CD4-positive, CD25-positive, alpha-beta regulatory T cell (primary cell): ENCODE data around the gene PHC2. TPM values are rescaled to one million over a fixed set of nuclear protein-coding genes. Genes with fewer than 3 reads are reported as not detected.

Experiments
- ATAC-seq, 2 donors: fragments of 150-1000 bp; cut with Tn5 transposase; one replicate each; pipeline ENCODE4 v1.10.0; 2021; ENCODE audit warnings: low read depth in 2 of 2, moderate number of reproducible peaks in 2 of 2, moderate library complexity in 1 of 2
- DNase-seq, 3 donors: peaks; one replicate each; pipeline versions ENCODE4 v3.0.0 to v3.0.0-alpha.2; 2012 to 2022; ENCODE audit warnings: mixed read lengths in 1 of 3
- H3K27ac ChIP-seq: one replicate; pipeline ENCODE4 v1.7.0; 2013; ENCODE audit warnings: mild to moderate bottlenecking, low read length; ENCODE audit not compliant: insufficient read depth, poor library complexity, severe bottlenecking
- H3K27me3 ChIP-seq: one replicate; pipeline ENCODE4 v1.7.0; 2013; ENCODE audit warnings: low read length; ENCODE audit not compliant: control insufficient read depth, insufficient read depth
- H3K36me3 ChIP-seq: one replicate; pipeline ENCODE4 v1.7.0; 2013; ENCODE audit warnings: mild to moderate bottlenecking, low read length, moderate library complexity; ENCODE audit not compliant: control insufficient read depth, insufficient read depth
- H3K4me1 ChIP-seq: 2 replicates; pipeline ENCODE4 v1.7.0; 2013; ENCODE audit warnings: mild to moderate bottlenecking, low read length; ENCODE audit not compliant: insufficient read depth, control insufficient read depth, poor library complexity, severe bottlenecking
- H3K4me3 ChIP-seq: one replicate; pipeline ENCODE4 v1.7.0; 2013; ENCODE audit warnings: low read depth, mild to moderate bottlenecking, low read length, moderate library complexity
- H3K9me3 ChIP-seq, 2 experiments: 1 replicate in 1 of 2; 2 replicates in 1 of 2; pipeline ENCODE4 v1.7.0; 2013; ENCODE audit warnings: low read length in 2 of 2, mild to moderate bottlenecking in 1 of 2, moderate library complexity in 1 of 2; ENCODE audit not compliant: control insufficient read depth in 2 of 2
- H3K27ac Mint-ChIP-seq, 3 donors: one replicate each; pipeline ENCODE4 v1.8.0; 2020 to 2022; ENCODE audit warnings: mild to moderate bottlenecking in 3 of 3, mixed read lengths in 3 of 3, moderate library complexity in 2 of 3
- H3K27me3 Mint-ChIP-seq: one replicate; pipeline ENCODE4 v1.8.0; 2022; ENCODE audit warnings: mild to moderate bottlenecking, mixed read lengths
- H3K36me3 Mint-ChIP-seq: one replicate; pipeline ENCODE4 v1.8.0; 2020; ENCODE audit warnings: mixed read lengths
- H3K4me1 Mint-ChIP-seq, 4 donors: one replicate each; pipeline ENCODE4 v1.8.0; 2020 to 2022; ENCODE audit warnings: mixed read lengths in 4 of 4, mild to moderate bottlenecking in 1 of 4
- H3K4me3 Mint-ChIP-seq, 4 donors: one replicate each; pipeline ENCODE4 v1.8.0; 2020 to 2022; ENCODE audit warnings: mild to moderate bottlenecking in 4 of 4, mixed read lengths in 4 of 4, moderate library complexity in 3 of 4
- H3K9me3 Mint-ChIP-seq, 7 donors: one replicate each; pipeline ENCODE4 v1.8.0; 2020 to 2022; ENCODE audit warnings: mixed read lengths in 7 of 7, mild to moderate bottlenecking in 3 of 7, moderate library complexity in 2 of 7
- polyA plus RNA-seq, 4 donors: library from polyadenylated mRNA; unstranded; fragments of 300-500 nt; fragmentation: Illumina TruSeq; gene quantifications; one replicate each; pipeline ENCODE4 v1.2.3, GENCODE V29; 2021
- total RNA-seq: library from RNA; stranded (reverse); gene quantifications from one replicate; pipeline ENCODE4 v1.2.3, GENCODE V29; 2022

PHC2 gene
- total and polyA plus RNA-seq, 5 donors from 2014 or later = 9.7 to 34.8 (median 20.7) TPM

DNA sequence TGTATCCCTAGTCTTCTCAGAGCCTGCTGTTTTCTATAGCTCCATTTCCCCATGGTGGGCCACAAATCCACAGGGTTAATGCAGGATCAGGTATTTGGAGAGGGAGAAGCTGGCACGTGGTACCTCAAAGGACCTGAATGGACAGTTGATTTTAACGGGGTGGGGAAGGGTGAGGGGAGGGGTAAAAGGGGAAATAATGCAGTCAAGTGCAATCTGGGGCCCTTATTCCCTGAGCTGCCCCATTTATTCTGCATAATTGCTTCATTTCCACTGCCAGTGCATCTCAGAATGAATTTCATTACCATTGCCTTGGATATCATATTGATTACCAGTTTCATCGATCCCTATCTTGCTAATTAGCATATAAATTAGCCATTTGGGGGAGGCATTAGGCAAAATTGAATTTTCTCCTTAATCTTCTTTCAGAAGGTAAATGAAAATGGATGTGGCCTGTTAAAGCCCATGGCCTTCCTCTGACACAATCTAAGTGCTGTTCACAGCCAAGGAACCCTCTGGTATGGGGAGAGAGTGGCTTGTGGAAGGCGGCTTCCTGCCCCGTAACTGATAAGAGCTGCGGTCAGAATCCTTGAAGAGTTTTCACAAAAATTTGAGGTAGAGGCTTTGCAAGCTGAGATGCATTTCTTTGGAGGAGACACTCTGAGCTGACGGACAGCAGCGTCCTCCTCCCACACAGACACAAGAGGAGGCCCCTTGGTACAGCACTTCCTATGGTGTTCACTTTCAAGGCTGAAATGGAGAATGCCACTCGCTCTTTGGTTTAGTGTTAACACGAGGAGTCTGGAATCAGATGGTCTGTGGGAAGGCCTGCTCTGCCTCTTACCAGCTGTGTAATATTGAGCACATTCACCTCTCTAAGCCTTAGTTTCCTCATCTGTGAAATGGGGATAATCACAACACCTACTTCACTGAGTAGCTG is 34.4 kb downstream of the PHC2 start:
- Mint-ChIP-seq H3K27me3 (peaks cover 54% of the 10 kb centered on the region), H3K27ac (no peak overlapping the region), H3K36me3 (no peaks in the 10 kb centered on the region), H3K4me1 (no peaks in the 10 kb centered on the region), H3K4me3 (no peak overlapping the region), H3K9me3 (no peaks in the 10 kb centered on the region)
- Histone ChIP-seq H3K9me3 (no peaks in the 10 kb centered on the region), H3K27me3 (peaks cover 11% of the 10 kb centered on the region), H3K36me3 (no peaks in the 10 kb centered on the region), H3K27ac (no peak overlapping the region), H3K4me1 (no peaks in the 10 kb centered on the region), H3K4me3 (no peak overlapping the region)
- ATAC-seq (no peak), DNase-seq (no peak)

DNA sequence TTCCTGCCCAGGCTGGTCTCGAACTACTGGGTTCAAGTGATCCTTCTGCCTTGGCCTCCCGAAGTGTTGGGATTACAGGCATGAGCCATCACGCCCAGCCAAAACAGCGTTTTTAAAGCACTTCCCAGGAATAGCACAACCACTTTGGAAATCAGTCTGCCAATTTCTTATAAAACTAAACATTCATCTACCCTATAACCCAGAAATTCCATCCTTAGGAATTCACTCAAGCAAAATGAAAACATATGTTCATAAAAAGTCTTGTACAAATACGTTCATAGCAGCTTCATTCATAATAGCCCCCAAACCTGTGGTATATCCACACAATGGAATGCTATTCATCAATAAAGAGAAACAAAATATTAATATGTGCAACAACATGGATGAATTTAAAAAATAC is 36.1 kb downstream of the PHC2 start:
- no peaks in the 10 kb centered on the region for H3K9me3 ChIP-seq
- no peak overlapping the region for H3K27ac ChIP-seq
- H3K9me3 Mint-ChIP-seq = no peaks in the 10 kb centered on the region
- peaks cover 48% of the 10 kb centered on the region for H3K27me3 Mint-ChIP-seq
- peaks cover 13% of the 10 kb centered on the region for H3K27me3 ChIP-seq
- no peak overlapping the region for H3K4me3 ChIP-seq
- no peaks in the 10 kb centered on the region for H3K36me3 Mint-ChIP-seq
- H3K4me3 Mint-ChIP-seq = no peak overlapping the region
- no peaks in the 10 kb centered on the region for H3K4me1 ChIP-seq
- no peaks in the 10 kb centered on the region for H3K4me1 Mint-ChIP-seq
- H3K27ac Mint-ChIP-seq = no peak overlapping the region
- no peak for ATAC-seq
- DNase-seq = no peak
- no peaks in the 10 kb centered on the region for H3K36me3 ChIP-seq

DNA sequence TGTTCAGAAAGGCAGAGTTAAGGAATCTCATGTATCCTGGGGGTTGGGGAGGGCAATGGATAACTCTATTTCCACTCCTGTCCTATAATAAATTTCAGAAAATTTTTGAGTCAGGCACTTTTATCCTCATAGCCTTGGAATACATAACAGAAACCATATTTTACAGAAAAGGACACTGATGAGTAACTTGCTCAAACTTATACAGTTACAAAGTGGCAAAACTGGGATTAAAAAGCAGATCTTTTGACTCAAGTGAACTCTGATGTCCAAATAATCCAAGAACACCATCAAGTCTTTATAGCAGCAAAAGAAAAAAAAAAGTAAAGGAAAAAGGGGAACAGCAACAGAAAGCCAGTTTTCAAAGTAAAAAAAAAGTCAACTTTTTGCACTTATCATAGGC is 36.9 kb downstream of the PHC2 start:
- Histone ChIP-seq H3K27ac (no peak overlapping the region), H3K27me3 (peaks cover 13% of the 10 kb centered on the region), H3K4me3 (no peak overlapping the region), H3K9me3 (no peaks in the 10 kb centered on the region), H3K36me3 (no peaks in the 10 kb centered on the region), H3K4me1 (no peaks in the 10 kb centered on the region)
- DNase-seq (no peak), ATAC-seq (no peak)
- no peaks in the 10 kb centered on the region for H3K9me3 Mint-ChIP-seq
- no peak overlapping the region for H3K27ac Mint-ChIP-seq
- H3K4me3 Mint-ChIP-seq = no peak overlapping the region
- H3K27me3 Mint-ChIP-seq = peaks cover 41% of the 10 kb centered on the region
- no peaks in the 10 kb centered on the region for H3K36me3 Mint-ChIP-seq
- no peaks in the 10 kb centered on the region for H3K4me1 Mint-ChIP-seq

DNA sequence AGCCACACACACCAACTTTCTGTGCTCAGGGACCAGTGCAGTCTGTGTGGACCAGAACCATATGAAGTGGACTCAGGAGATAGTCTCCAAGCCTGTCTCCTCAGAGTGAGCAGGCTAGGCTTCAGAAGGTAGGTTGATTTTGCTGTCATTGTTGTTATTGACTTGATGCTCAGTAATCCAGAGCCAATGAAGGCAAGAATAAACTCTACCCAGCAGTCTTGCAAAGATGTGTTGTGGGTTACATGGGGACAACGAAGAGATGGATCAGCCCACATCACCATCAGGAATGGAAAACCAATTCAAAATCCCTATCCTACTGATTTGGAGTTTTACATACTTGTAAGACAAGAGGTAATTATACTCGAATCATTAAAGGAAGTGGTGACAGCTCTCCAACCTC is 37.4 kb downstream of the PHC2 start:
- peaks cover 12% of the 10 kb centered on the region for H3K27me3 ChIP-seq
- DNase-seq (no peak), ATAC-seq (no peak)
- no peak overlapping the region for H3K27ac ChIP-seq
- no peaks in the 10 kb centered on the region for H3K4me1 Mint-ChIP-seq
- no peaks in the 10 kb centered on the region for H3K4me1 ChIP-seq
- H3K4me3 ChIP-seq = no peak overlapping the region
- no peaks in the 10 kb centered on the region for H3K9me3 ChIP-seq
- H3K36me3 Mint-ChIP-seq = no peaks in the 10 kb centered on the region
- peaks cover 37% of the 10 kb centered on the region for H3K27me3 Mint-ChIP-seq
- no peak overlapping the region for H3K4me3 Mint-ChIP-seq
- no peaks in the 10 kb centered on the region for H3K9me3 Mint-ChIP-seq
- no peaks in the 10 kb centered on the region for H3K36me3 ChIP-seq
- no peak overlapping the region for H3K27ac Mint-ChIP-seq

DNA sequence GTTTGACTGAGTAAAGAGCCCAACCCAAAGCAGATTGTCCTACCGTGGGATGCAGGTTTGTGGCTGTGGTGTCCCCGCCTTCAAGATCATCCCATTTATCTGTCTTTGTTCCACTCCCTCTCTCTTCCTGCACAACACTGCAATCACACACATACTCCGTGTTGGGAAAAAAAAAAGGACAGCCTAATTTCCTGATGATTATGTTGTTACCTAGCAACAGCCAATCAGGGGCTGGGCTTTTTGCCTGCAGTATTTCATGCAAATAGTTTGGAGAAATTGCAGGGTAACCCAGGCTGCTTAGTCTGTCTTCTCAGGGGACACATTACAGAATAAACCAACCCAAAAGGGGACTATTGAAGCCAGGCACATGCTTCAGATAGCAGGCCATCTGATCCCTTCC is 38.3 kb downstream of the PHC2 start:
- no peaks in the 10 kb centered on the region for H3K9me3 ChIP-seq
- DNase-seq = no peak
- no peak overlapping the region for H3K4me3 Mint-ChIP-seq

DNA sequence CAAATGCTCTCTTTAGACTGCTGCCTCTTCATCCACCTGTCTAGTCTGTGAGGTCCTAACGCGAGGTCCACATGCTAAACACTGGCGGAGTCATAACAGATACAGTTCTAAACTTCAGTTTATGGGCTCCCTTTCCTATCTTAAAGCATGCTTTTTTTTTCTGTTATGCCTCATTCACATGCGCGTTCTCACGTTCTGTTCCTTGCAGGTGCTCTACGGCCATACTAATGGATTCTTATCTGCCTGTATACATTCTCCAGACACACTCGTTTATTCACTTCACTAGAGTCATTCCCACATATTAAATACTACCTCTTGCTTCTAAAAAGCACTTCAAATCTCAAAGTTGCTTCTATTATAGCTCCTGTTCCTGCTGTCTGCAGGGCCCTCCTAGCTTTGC is 38.7 kb downstream of the PHC2 start:
- Mint-ChIP-seq H3K27ac (no peak overlapping the region), H3K27me3 (peaks cover 34% of the 10 kb centered on the region), H3K4me1 (no peaks in the 10 kb centered on the region), H3K4me3 (no peak overlapping the region), H3K9me3 (no peaks in the 10 kb centered on the region), H3K36me3 (no peaks in the 10 kb centered on the region)
- Histone ChIP-seq H3K36me3 (no peaks in the 10 kb centered on the region), H3K27me3 (peaks cover 11% of the 10 kb centered on the region), H3K4me3 (no peak overlapping the region), H3K4me1 (no peaks in the 10 kb centered on the region), H3K9me3 (no peaks in the 10 kb centered on the region), H3K27ac (no peak overlapping the region)
- ATAC-seq (no peak), DNase-seq (no peak)

More for the DNA sequence above, 38.3 kb downstream of the PHC2 start:
- ATAC-seq = no peak
- peaks cover 11% of the 10 kb centered on the region for H3K27me3 ChIP-seq
- H3K27ac ChIP-seq = no peak overlapping the region
- no peaks in the 10 kb centered on the region for H3K36me3 Mint-ChIP-seq
- no peak overlapping the region for H3K27ac Mint-ChIP-seq
- no peaks in the 10 kb centered on the region for H3K4me1 ChIP-seq
- H3K4me1 Mint-ChIP-seq = no peaks in the 10 kb centered on the region
- peaks cover 34% of the 10 kb centered on the region for H3K27me3 Mint-ChIP-seq
- no peak overlapping the region for H3K4me3 ChIP-seq
- H3K9me3 Mint-ChIP-seq = no peaks in the 10 kb centered on the region
- H3K36me3 ChIP-seq = no peaks in the 10 kb centered on the region

DNA sequence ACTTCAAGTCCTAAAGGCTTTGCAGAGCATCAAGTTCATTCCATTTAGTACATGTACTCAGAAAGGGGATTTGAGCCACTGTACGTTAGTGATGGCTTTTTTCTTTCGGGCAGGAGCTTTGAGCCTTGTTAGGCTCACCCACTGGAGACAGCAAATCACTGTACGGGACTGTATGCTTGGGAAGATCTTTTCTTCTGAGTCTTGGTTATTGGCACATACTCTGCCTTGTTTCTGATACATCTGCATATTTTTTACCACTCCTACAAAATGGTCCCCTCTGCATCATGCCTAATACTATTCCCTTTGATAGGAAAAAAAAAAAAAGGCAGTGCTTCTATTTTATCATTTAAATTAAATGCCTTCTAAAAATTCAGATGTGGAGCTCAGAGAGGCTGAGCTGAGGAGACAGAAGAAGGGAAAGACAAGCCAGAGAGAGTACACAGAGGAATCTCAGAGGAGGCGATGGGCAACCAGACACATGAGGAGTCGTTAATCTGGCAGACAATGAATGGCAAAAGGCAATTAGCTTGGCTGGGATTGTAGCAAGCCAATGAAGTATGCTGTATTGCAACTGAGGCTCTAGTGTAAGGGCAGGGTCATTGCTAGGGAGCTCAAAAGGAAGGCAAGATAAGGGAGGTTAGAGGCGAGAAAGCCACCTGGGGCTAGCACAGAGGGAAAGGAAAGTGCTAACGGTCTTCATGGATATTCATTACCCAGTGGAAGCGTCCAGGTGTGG is 39.4 kb downstream of the PHC2 start:
- no peak for ATAC-seq
- Mint-ChIP-seq H3K27ac (no peak overlapping the region), H3K4me1 (no peaks in the 10 kb centered on the region), H3K36me3 (no peaks in the 10 kb centered on the region), H3K9me3 (no peaks in the 10 kb centered on the region), H3K27me3 (peaks cover 30% of the 10 kb centered on the region), H3K4me3 (no peak overlapping the region)
- H3K4me3 ChIP-seq = no peak overlapping the region
- H3K27ac ChIP-seq = no peak overlapping the region
- peaks cover 11% of the 10 kb centered on the region for H3K27me3 ChIP-seq
- DNase-seq = no peak
- H3K9me3 ChIP-seq = no peaks in the 10 kb centered on the region
- no peaks in the 10 kb centered on the region for H3K4me1 ChIP-seq
- no peaks in the 10 kb centered on the region for H3K36me3 ChIP-seq
